Neural cell (in vitro differentiated cells): Measurements from ENCODE around the gene SLC41A3. TPM values are rescaled to one million over a fixed set of nuclear protein-coding genes. Genes with fewer than 3 reads are reported as not detected.

Source experiments
- H2AFZ ChIP-seq: fragments of 200-600, 300-800 bp; sonication (generic), shearing (Covaris generic); 2 replicates; pipeline ENCODE4 v1.6.0; 2014; ENCODE audit warnings: low read depth, mild to moderate bottlenecking, antibody characterized with exemption, low read length, moderate library complexity
- H3F3A ChIP-seq: fragments of 200-600 bp; shearing (Covaris generic); 2 replicates; pipeline ENCODE4 v1.6.1; 2016; ENCODE audit warnings: mild to moderate bottlenecking, moderate library complexity, mixed read lengths, antibody characterized with exemption, low read length; ENCODE audit not compliant: insufficient read depth, poor library complexity, severe bottlenecking
- H3K27ac ChIP-seq: fragments of 200-600, 300-800 bp; sonication (generic), shearing (Covaris generic); 2 replicates; pipeline ENCODE4 v1.5.1; 2014; ENCODE audit warnings: mild to moderate bottlenecking, low read length, moderate library complexity
- H3K27me3 ChIP-seq: fragments of 300-800, 200-600 bp; sonication (generic), shearing (Covaris generic); 2 replicates; pipeline ENCODE4 v1.6.0; 2014; ENCODE audit warnings: mild to moderate bottlenecking, low read depth, low read length, moderate library complexity; ENCODE audit not compliant: insufficient read depth
- H3K36me3 ChIP-seq: fragments of 300-800, 200-600 bp; sonication (generic), shearing (Covaris generic); 2 replicates; pipeline ENCODE4 v1.5.1; 2014; ENCODE audit warnings: mild to moderate bottlenecking, antibody characterized with exemption, low read length, moderate library complexity; ENCODE audit not compliant: insufficient read depth
- H3K4me2 ChIP-seq: fragments of 300-800, 200-600 bp; sonication (generic), shearing (Covaris generic); 2 replicates; pipeline ENCODE4 v1.6.0; 2014; ENCODE audit warnings: mild to moderate bottlenecking, low read length
- H3K4me3 ChIP-seq: fragments of 300-800, 200-600 bp; sonication (generic), shearing (Covaris generic); 2 replicates; pipeline ENCODE4 v1.5.1; 2014; ENCODE audit warnings: mild to moderate bottlenecking, low read length, moderate library complexity
- H3K79me2 ChIP-seq: fragments of 200-600 bp; shearing (Covaris generic); replicated peaks from 2 replicates; pipeline ENCODE4 v1.6.0; 2014; ENCODE audit warnings: mild to moderate bottlenecking, low read length, moderate library complexity; ENCODE audit not compliant: insufficient read depth
- H3K9ac ChIP-seq: fragments of 300-800, 200-600 bp; sonication (generic), shearing (Covaris generic); 2 replicates; pipeline ENCODE4 v1.6.1; 2016; ENCODE audit warnings: mild to moderate bottlenecking, low read length, mixed read lengths
- H3K9me2 ChIP-seq: fragments of 200-600 bp; shearing (Covaris generic); 2 replicates; pipeline ENCODE4 v1.6.1; 2016; ENCODE audit warnings: mild to moderate bottlenecking, low read length, mixed read lengths; ENCODE audit not compliant: insufficient read depth
- H3K9me3 ChIP-seq: fragments of 200-600, 300-800 bp; sonication (generic), shearing (Covaris generic); 2 replicates; pipeline ENCODE4 v1.6.1; 2016; ENCODE audit warnings: mild to moderate bottlenecking, mixed run types, low read length, moderate library complexity, mixed read lengths
- H4K20me1 ChIP-seq: fragments of 200-600 bp; shearing (Covaris generic); 2 replicates; pipeline ENCODE4 v1.6.1; 2016; ENCODE audit warnings: mild to moderate bottlenecking, mixed run types; ENCODE audit not compliant: insufficient read depth
- EP300 ChIP-seq: fragments of 450-650 bp; conservative IDR thresholded peaks from 2 replicates; pipeline ENCODE4 v1.6.1; 2014; ENCODE audit warnings: antibody characterized with exemption, mild to moderate bottlenecking, moderate library complexity; ENCODE audit not compliant: poor library complexity, severe bottlenecking
- EZH2 ChIP-seq: fragments of 200-600, 300-800 bp; shearing (Covaris generic), sonication (generic); IDR thresholded peaks from 2 replicates; pipeline ENCODE4 v1.6.1; 2014; ENCODE audit warnings: antibody characterized with exemption, low read length, borderline replicate concordance, mild to moderate bottlenecking; ENCODE audit not compliant: insufficient read depth, poor library complexity, severe bottlenecking
- MXI1 ChIP-seq: fragments of 450-650 bp; conservative IDR thresholded peaks from 2 replicates; pipeline ENCODE4 v1.6.1; 2014; ENCODE audit warnings: antibody characterized with exemption, mild to moderate bottlenecking; ENCODE audit not compliant: poor library complexity, severe bottlenecking
- POLR2AphosphoS5 ChIP-seq: IDR thresholded peaks from 2 replicates; pipeline ENCODE4 v1.6.1; 2012
- RAD21 ChIP-seq: fragments of 450-650 bp; conservative IDR thresholded peaks from 2 replicates; pipeline ENCODE4 v1.6.1; 2014; ENCODE audit warnings: antibody characterized with exemption, mild to moderate bottlenecking, moderate library complexity
- SMC3 ChIP-seq: fragments of 450-650 bp; conservative IDR thresholded peaks from 2 replicates; pipeline ENCODE4 v1.6.1; 2014; ENCODE audit warnings: antibody characterized with exemption, mild to moderate bottlenecking, moderate library complexity; ENCODE audit not compliant: poor library complexity
- TAF1 ChIP-seq: IDR thresholded peaks from 2 replicates; pipeline ENCODE4 v1.6.1; 2012; ENCODE audit warnings: low read depth
- polyA plus RNA-seq: library from polyadenylated mRNA; depleted of rRNA; stranded (reverse); fragments of >200 nt; gene quantifications from 2 replicates; pipeline ENCODE4 v1.2.3, GENCODE V29; 2014
- TF ChIP-seq, protein P1 (sequence below): IDR thresholded peaks from 2 replicates; pipeline ENCODE4 v1.6.1; 2012; ENCODE audit warnings: borderline replicate concordance
- TF ChIP-seq, protein P2 (sequence below): fragments of 450-650 bp; IDR thresholded peaks from 2 replicates; pipeline ENCODE4 v1.5.1; 2014; ENCODE audit warnings: antibody characterized with exemption, mild to moderate bottlenecking, moderate library complexity; ENCODE audit not compliant: poor library complexity, severe bottlenecking

SLC41A3 gene
- polyA plus RNA-seq, 1 donor from 2014 or later: 80.0 TPM

DNA sequence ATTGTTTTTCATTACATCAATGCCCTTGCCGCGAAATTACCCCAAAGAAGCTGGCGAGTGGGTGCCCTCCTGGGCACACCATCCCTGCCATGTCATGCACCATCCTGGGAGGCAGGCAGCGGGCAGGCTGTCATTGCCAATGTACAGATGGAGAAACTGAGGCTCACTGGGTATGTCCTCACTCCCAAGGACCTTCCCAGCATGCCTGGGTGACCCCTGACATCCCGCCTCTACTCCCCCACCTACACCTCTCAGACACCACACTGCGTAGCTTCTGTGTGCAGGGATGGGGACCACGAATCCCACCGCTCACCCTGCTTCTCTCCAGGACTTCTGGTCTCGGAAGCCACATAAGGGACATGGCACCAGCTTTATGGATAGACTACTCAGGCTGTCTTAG is 41.0 kb upstream of the SLC41A3 start:
- Histone ChIP-seq H3K4me2 (no peak overlapping the region), H3K9ac (no peak overlapping the region), H3K9me2 (no peaks in the 10 kb centered on the region), H3F3A (no peaks in the 10 kb centered on the region), H3K4me3 (no peak overlapping the region), H2AFZ (no peak overlapping the region), H3K9me3 (no peaks in the 10 kb centered on the region), H4K20me1 (no peaks in the 10 kb centered on the region), H3K79me2 (no peaks in the 10 kb centered on the region), H3K36me3 (no peaks in the 10 kb centered on the region), H3K27me3 (no peaks in the 10 kb centered on the region), H3K27ac (no peak overlapping the region)
- TF ChIP-seq TAF1 (no peak), POLR2AphosphoS5 (no peak), RAD21 (no peak), EP300 (no peak), EZH2 (no peak), SMC3 (no peak), MXI1 (no peak)
- TF ChIP-seq, protein P1, sequence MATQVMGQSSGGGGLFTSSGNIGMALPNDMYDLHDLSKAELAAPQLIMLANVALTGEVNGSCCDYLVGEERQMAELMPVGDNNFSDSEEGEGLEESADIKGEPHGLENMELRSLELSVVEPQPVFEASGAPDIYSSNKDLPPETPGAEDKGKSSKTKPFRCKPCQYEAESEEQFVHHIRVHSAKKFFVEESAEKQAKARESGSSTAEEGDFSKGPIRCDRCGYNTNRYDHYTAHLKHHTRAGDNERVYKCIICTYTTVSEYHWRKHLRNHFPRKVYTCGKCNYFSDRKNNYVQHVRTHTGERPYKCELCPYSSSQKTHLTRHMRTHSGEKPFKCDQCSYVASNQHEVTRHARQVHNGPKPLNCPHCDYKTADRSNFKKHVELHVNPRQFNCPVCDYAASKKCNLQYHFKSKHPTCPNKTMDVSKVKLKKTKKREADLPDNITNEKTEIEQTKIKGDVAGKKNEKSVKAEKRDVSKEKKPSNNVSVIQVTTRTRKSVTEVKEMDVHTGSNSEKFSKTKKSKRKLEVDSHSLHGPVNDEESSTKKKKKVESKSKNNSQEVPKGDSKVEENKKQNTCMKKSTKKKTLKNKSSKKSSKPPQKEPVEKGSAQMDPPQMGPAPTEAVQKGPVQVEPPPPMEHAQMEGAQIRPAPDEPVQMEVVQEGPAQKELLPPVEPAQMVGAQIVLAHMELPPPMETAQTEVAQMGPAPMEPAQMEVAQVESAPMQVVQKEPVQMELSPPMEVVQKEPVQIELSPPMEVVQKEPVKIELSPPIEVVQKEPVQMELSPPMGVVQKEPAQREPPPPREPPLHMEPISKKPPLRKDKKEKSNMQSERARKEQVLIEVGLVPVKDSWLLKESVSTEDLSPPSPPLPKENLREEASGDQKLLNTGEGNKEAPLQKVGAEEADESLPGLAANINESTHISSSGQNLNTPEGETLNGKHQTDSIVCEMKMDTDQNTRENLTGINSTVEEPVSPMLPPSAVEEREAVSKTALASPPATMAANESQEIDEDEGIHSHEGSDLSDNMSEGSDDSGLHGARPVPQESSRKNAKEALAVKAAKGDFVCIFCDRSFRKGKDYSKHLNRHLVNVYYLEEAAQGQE: no peak
- TF ChIP-seq, protein P2, sequence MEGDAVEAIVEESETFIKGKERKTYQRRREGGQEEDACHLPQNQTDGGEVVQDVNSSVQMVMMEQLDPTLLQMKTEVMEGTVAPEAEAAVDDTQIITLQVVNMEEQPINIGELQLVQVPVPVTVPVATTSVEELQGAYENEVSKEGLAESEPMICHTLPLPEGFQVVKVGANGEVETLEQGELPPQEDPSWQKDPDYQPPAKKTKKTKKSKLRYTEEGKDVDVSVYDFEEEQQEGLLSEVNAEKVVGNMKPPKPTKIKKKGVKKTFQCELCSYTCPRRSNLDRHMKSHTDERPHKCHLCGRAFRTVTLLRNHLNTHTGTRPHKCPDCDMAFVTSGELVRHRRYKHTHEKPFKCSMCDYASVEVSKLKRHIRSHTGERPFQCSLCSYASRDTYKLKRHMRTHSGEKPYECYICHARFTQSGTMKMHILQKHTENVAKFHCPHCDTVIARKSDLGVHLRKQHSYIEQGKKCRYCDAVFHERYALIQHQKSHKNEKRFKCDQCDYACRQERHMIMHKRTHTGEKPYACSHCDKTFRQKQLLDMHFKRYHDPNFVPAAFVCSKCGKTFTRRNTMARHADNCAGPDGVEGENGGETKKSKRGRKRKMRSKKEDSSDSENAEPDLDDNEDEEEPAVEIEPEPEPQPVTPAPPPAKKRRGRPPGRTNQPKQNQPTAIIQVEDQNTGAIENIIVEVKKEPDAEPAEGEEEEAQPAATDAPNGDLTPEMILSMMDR: no peak

- H3K79me2 ChIP-seq: no peaks in the 10 kb centered on the region
- TF ChIP-seq SMC3 (no peak), EP300 (no peak), MXI1 (no peak), POLR2AphosphoS5 (no peak)
- no peak overlapping the region for H3K4me3 ChIP-seq
- H2AFZ ChIP-seq: no peak overlapping the region
- H3K36me3 ChIP-seq: no peaks in the 10 kb centered on the region
- H3F3A ChIP-seq: no peaks in the 10 kb centered on the region
- H3K9me2 ChIP-seq: no peaks in the 10 kb centered on the region
- H3K4me2 ChIP-seq: no peak overlapping the region
- no peaks in the 10 kb centered on the region for H4K20me1 ChIP-seq
- H3K9ac ChIP-seq: no peak overlapping the region
- H3K27ac ChIP-seq: no peak overlapping the region
- H3K27me3 ChIP-seq: no peaks in the 10 kb centered on the region
- H3K9me3 ChIP-seq: no peaks in the 10 kb centered on the region
Measured at GRCh38 chr3:126124148-126124868, 40.4 kb upstream of the SLC41A3 start.
